ENCODE data around the gene MELK. TPM values are rescaled to one million over a fixed set of nuclear protein-coding genes. Genes with fewer than 3 reads are reported as not detected.

Gene MELK
- total and polyA plus RNA-seq, 10 of the 15 experiments (the other 5 are each of a cell fraction or from before 2014, with no cell fraction given), result 38.7 to 80.3 (median 51.6) TPM

GRCh38 chr9:36665921-36666431 is 93.3 kb downstream of the MELK start:
- Histone ChIP-seq H3K4me3 (no peak overlapping the region), H3K9ac (ENCODE audit: control insufficient read depth, insufficient read depth, low read length) (no peak overlapping the region), H4K20me1 (ENCODE audit: control insufficient read depth, insufficient read depth) (no peaks in the 10 kb centered on the region), H3K27ac (ENCODE audit: control insufficient read depth, insufficient read depth) (peak overlapping the region; percentile 50), H3K4me2 (ENCODE audit: control insufficient read depth, insufficient read depth) (peak overlapping the region; percentile 56), H2AFZ (ENCODE audit: control insufficient read depth, low read depth, low read length) (no peak overlapping the region; the same call in 1 of the 2 replicates), H3K9me3 (replicated peaks; ENCODE audit: control insufficient read depth, insufficient read depth, low read length) (no peaks in the 10 kb centered on the region), H3K79me2 (ENCODE audit: control insufficient read depth, insufficient read depth, low read length) (no peaks in the 10 kb centered on the region), H3K27me3 (replicated peaks in 1 of 2; ENCODE audit: control insufficient read depth in 2 of 2, insufficient read depth in 2 of 2, low read length in 1 of 2) (no peaks in the 10 kb centered on the region), H3K36me3 (ENCODE audit: control insufficient read depth in 2 of 2, insufficient read depth in 2 of 2, low read length in 1 of 2) (peaks cover 7 to 12% of the 10 kb centered on the region in 2 experiments), H3K4me1 (ENCODE audit: control insufficient read depth, insufficient read depth, low read length) (peaks cover 10% of the 10 kb centered on the region)
- WGBS (ENCODE audit: insufficient coverage, insufficient replicate concordance, low lambda C conversion rate, missing lambda C conversion rate), result 2% methylated on average over 3 of the region's 3 CpGs
- SMC1A ChIA-PET (ENCODE audit: uncharacterized antibody, unreplicated experiment), result no interaction called here
- in situ Hi-C loops (cut with MboI) (no loop called here), intact Hi-C loops (cut with micrococcal nuclease; ENCODE audit: unreplicated experiment) (no loop called here)
- peak; percentile 7 for FAIRE-seq
- peak; percentile 72 for ATAC-seq
- TF ChIP-seq PML (IDR thresholded peaks at IDR 0.05; ENCODE audit: low read length), result no peak
- no peak for TF ChIP-seq NR2C2 (IDR thresholded peaks at IDR 0.05; ENCODE audit: borderline replicate concordance, control insufficient read depth, insufficient read length, low read depth)
- no peak for TF ChIP-seq ZNF274 (IDR thresholded peaks at IDR 0.05; ENCODE audit: insufficient read depth, insufficient read length)
- TF ChIP-seq IKZF2 (IDR thresholded peaks at IDR 0.05), result peak in 1 of 2 experiments; percentile 32; a peak in 1 of 4 replicates
- CTCF ChIA-PET, result interaction anchor here (0.6 kb wide), 1 partner anchor 32 kb away, joined by 3 read pairs; no protein-coding TSS in a partner anchor
- RAD21 ChIA-PET (ENCODE audit: unreplicated experiment), result no interaction called here
- DNase-seq (ENCODE audit: low read depth, low spot score), result peak; percentile 13
- BruUV-seq (replicated peaks), result no TSS peak
- POLR2A ChIA-PET, result interaction anchor here (0.8 kb wide), 1 partner anchor 15 kb away, joined by 3 read pairs; no protein-coding TSS in a partner anchor

- H3K4me1 ChIP-seq (ENCODE audit: control insufficient read depth, insufficient read depth, low read length), result 0 out of 2 replicates have a peak, but pooled peaks cover 2% of the 10 kb centered on the region
- H2AFZ ChIP-seq (ENCODE audit: control insufficient read depth, low read depth, low read length), result no peak overlapping the region
- no peaks in the 10 kb centered on the region for H3K79me2 ChIP-seq (ENCODE audit: control insufficient read depth, insufficient read depth, low read length)
- no peak overlapping the region for H3K9ac ChIP-seq (ENCODE audit: control insufficient read depth, insufficient read depth, low read length)
- H4K20me1 ChIP-seq (ENCODE audit: control insufficient read depth, insufficient read depth), result no peaks in the 10 kb centered on the region
- TSS peak; percentile 15 for BruUV-seq (replicated peaks)
- intact Hi-C loops (cut with micrococcal nuclease; ENCODE audit: unreplicated experiment), result no loop called here
- no peak overlapping the region for H3K4me2 ChIP-seq (ENCODE audit: control insufficient read depth, insufficient read depth)
- in situ Hi-C loops (cut with MboI), result no loop called here
- no peak overlapping the region for H3K4me3 ChIP-seq
- ChIA-PET SMC1A (ENCODE audit: uncharacterized antibody, unreplicated experiment) (no interaction called here), CTCF (interaction anchor here (0.5 to 1.1 kb wide), 2 partner anchors 16 to 1794 kb away, joined by 3 to 4 read pairs; no protein-coding TSS in a partner anchor), RAD21 (ENCODE audit: unreplicated experiment) (no interaction called here), POLR2A (interaction anchor here (0.6 kb wide), 1 partner anchor 54 kb away, joined by 3 read pairs; no protein-coding TSS in a partner anchor)
- no peaks in the 10 kb centered on the region for H3K27me3 ChIP-seq (replicated peaks in 1 of 2; ENCODE audit: control insufficient read depth in 2 of 2, insufficient read depth in 2 of 2, low read length in 1 of 2)
- DNase-seq (ENCODE audit: low read depth, low spot score) (no peak), FAIRE-seq (no peak), ATAC-seq (no peak)
- H3K27ac ChIP-seq (ENCODE audit: control insufficient read depth, insufficient read depth), result no peak overlapping the region
- no peaks in the 10 kb centered on the region for H3K9me3 ChIP-seq (replicated peaks; ENCODE audit: control insufficient read depth, insufficient read depth, low read length)
- H3K36me3 ChIP-seq (ENCODE audit: control insufficient read depth in 2 of 2, insufficient read depth in 2 of 2, low read length in 1 of 2), result peaks cover 6 to 9% of the 10 kb centered on the region in 2 experiments; a peak in 3 of 4 replicates
- no peak for TF ChIP-seq FOS (IDR thresholded peaks at IDR 0.05; ENCODE audit: borderline replicate concordance, extremely low read depth, insufficient read length)
- no peak for TF ChIP-seq BCL3 (IDR thresholded peaks at IDR 0.05; ENCODE audit: borderline replicate concordance, insufficient read depth, low read depth, low read length, poor library complexity, severe bottlenecking)
- no peak for TF ChIP-seq YY1 (IDR thresholded peaks at IDR 0.05; ENCODE audit: low read depth, low read length)
- TF ChIP-seq RUNX3 (IDR thresholded peaks at IDR 0.05; ENCODE audit: low read length), result no peak
- no peak for TF ChIP-seq ZBTB11 (CRISPR knock-in tag; IDR thresholded peaks at IDR 0.05)
- no peak for TF ChIP-seq NR2F1 (conservative IDR thresholded peaks at IDR 0.05)
- TF ChIP-seq BRCA1 (IDR thresholded peaks at IDR 0.05; ENCODE audit: low read depth, low read length), result no peak
- WGBS (ENCODE audit: insufficient coverage, insufficient replicate concordance, low lambda C conversion rate, missing lambda C conversion rate), result 94% methylated on average over 3 of the region's 3 CpGs
Observed at GRCh38 chr9:36671561-36671960, 98.9 kb downstream of the MELK start.

Measured in GM12878 (cell line).